Measurements from ENCODE around the gene KRT86. TPM values are rescaled to one million over a fixed set of nuclear protein-coding genes. Genes with fewer than 3 reads are reported as not detected.
"Not testable (repeated sequence)": the region's sequence is repeated elsewhere in the genome, so short reads cannot be mapped to it uniquely, and the experiment has no call there.

The KRT86 gene
- total and polyA plus RNA-seq, 2 experiments from 2014 or later = 0.16 TPM; not detected in 1

- not testable (repeated sequence) for H3K36me3 Mint-ChIP-seq (ENCODE audit: low read depth); H3K4me3 Mint-ChIP-seq; H3K27me3 ChIP-seq (ENCODE audit: insufficient read depth); H3K27ac Mint-ChIP-seq; H3K9me3 Mint-ChIP-seq; H3K79me2 ChIP-seq (replicated peaks; ENCODE audit: insufficient read depth); H2AFZ ChIP-seq; H3K4me1 ChIP-seq (ENCODE audit: insufficient read depth); H3K4me2 ChIP-seq; H4K20me1 ChIP-seq (replicated peaks; ENCODE audit: insufficient read depth); H3K4me1 Mint-ChIP-seq; H3K36me3 ChIP-seq (ENCODE audit: insufficient read depth); H3K27ac ChIP-seq (ENCODE audit: low read depth); H3K9me2 ChIP-seq (ENCODE audit: insufficient read depth); H3F3A ChIP-seq (replicated peaks; ENCODE audit: low read depth); DNase-seq (ENCODE audit: low spot score); ATAC-seq; H3K4me3 ChIP-seq
- peaks cover 11% of the 10 kb centered on the region for H3K27me3 Mint-ChIP-seq (ENCODE audit: insufficient read depth, low read depth, poor library complexity)
Observed at GRCh38 chr12:52345041-52345440, 70.6 kb downstream of the KRT86 start.

GRCh38 chr12:52346593-52346992 lies 72.1 kb downstream of the KRT86 start:
- Histone ChIP-seq H3K4me2 (no peak overlapping the region), H3K4me1 (ENCODE audit: insufficient read depth) (no peaks in the 10 kb centered on the region), H3K27me3 (ENCODE audit: insufficient read depth) (no peaks in the 10 kb centered on the region), H3K36me3 (ENCODE audit: insufficient read depth) (no peaks in the 10 kb centered on the region), H4K20me1 (replicated peaks; ENCODE audit: insufficient read depth) (no peaks in the 10 kb centered on the region; the same call in 1 of the 2 replicates), H2AFZ (no peak overlapping the region), H3K27ac (ENCODE audit: low read depth) (no peak overlapping the region), H3K79me2 (replicated peaks; ENCODE audit: insufficient read depth) (no peaks in the 10 kb centered on the region), H3F3A (replicated peaks; ENCODE audit: low read depth) (no peaks in the 10 kb centered on the region), H3K9me2 (ENCODE audit: insufficient read depth) (no peaks in the 10 kb centered on the region), H3K4me3 (no peak overlapping the region)
- Mint-ChIP-seq H3K27ac (no peak overlapping the region; the same call in 1 of the 2 replicates), H3K36me3 (ENCODE audit: low read depth) (no peaks in the 10 kb centered on the region), H3K9me3 (no peaks in the 10 kb centered on the region), H3K4me1 (no peaks in the 10 kb centered on the region), H3K4me3 (no peak overlapping the region), H3K27me3 (ENCODE audit: insufficient read depth, low read depth, poor library complexity) (peaks cover 9% of the 10 kb centered on the region)
- no peak for ATAC-seq
- no peak for DNase-seq (ENCODE audit: low spot score)
- TF ChIP-seq POLR2AphosphoS5 (IDR thresholded peaks at IDR 0.05; ENCODE audit: low read depth) = no peak
- no peak for TF ChIP-seq STAT1 (IDR thresholded peaks at IDR 0.05; ENCODE audit: unreplicated experiment)
- no peak for TF ChIP-seq ZNF331 (CRISPR knock-in tag; IDR thresholded peaks at IDR 0.05; ENCODE audit: low read depth)
- no peak for TF ChIP-seq ZNF462 (CRISPR knock-in tag; IDR thresholded peaks at IDR 0.05)
- TF ChIP-seq EZH2phosphoT487 (IDR thresholded peaks at IDR 0.05; ENCODE audit: unreplicated experiment) = no peak
- no peak for TF ChIP-seq REST (IDR thresholded peaks at IDR 0.05; ENCODE audit: unreplicated experiment)
- no peak for TF ChIP-seq ETS1 (IDR thresholded peaks at IDR 0.05)
- TF ChIP-seq CREB1 (CRISPR knock-in tag; IDR thresholded peaks at IDR 0.05; ENCODE audit: low read depth) = no peak
- no peak for TF ChIP-seq JUNB (IDR thresholded peaks at IDR 0.05; ENCODE audit: unreplicated experiment)
- no peak for TF ChIP-seq NANOG (IDR thresholded peaks at IDR 0.05; ENCODE audit: borderline replicate concordance)
